Activated CD4-positive, alpha-beta T cell treated with anti-CD3 and anti-CD28 coated beads, Interleukin-2, amount 10 ng/mL, durations not matched to agents 7 days and 5 days (primary cell): Measurements from ENCODE around the gene TYW5. TPM values are rescaled to one million over a fixed set of nuclear protein-coding genes. Genes with fewer than 3 reads are reported as not detected.

ENCODE experiments used
- CTCF ChIA-PET: fragments of 350-600 bp; sonication (Branson Sonifier 250); formaldehyde crosslinking; loops from one replicate; lab custom pipeline; 2021; ENCODE audit warnings: antibody characterized with exemption; lab: Charles Lee
- POLR2A ChIA-PET: fragments of 350-600 bp; sonication (Branson Sonifier 250); formaldehyde crosslinking; loops from one replicate; lab custom pipeline; 2021; ENCODE audit warnings: antibody characterized with exemption; lab: Charles Lee
- DNase-seq: peaks from one replicate; pipeline ENCODE4 v3.0.0-alpha.2; 2020
- H3K27ac Mint-ChIP-seq: one replicate; pipeline ENCODE4 v1.8.0; 2021; ENCODE audit warnings: mild to moderate bottlenecking, moderate library complexity, mixed read lengths
- H3K27me3 Mint-ChIP-seq: one replicate; pipeline ENCODE4 v1.8.0; 2021; ENCODE audit warnings: mixed read lengths
- H3K36me3 Mint-ChIP-seq: one replicate; pipeline ENCODE4 v1.8.0; 2021; ENCODE audit warnings: low read depth, mixed read lengths
- H3K4me1 Mint-ChIP-seq: one replicate; pipeline ENCODE4 v1.8.0; 2021; ENCODE audit warnings: mixed read lengths
- H3K4me3 Mint-ChIP-seq: one replicate; pipeline ENCODE4 v1.8.0; 2021; ENCODE audit warnings: mild to moderate bottlenecking, moderate library complexity, mixed read lengths
- H3K9me3 Mint-ChIP-seq: one replicate; pipeline ENCODE4 v1.8.0; 2021; ENCODE audit warnings: mixed read lengths
- total RNA-seq, 2 experiments: library from RNA; stranded (reverse); gene quantifications; one replicate each; pipeline ENCODE4 v1.2.3, GENCODE V29; 2021

The TYW5 gene
- total RNA-seq, 2 experiments from 2014 or later, result 7.9 to 8.5 TPM

- Mint-ChIP-seq H3K4me1 (peaks cover 5% of the 10 kb centered on the region), H3K27ac (no peak overlapping the region), H3K36me3 (no peaks in the 10 kb centered on the region), H3K9me3 (no peaks in the 10 kb centered on the region), H3K27me3 (no peaks in the 10 kb centered on the region), H3K4me3 (no peak overlapping the region)
- ChIA-PET POLR2A (no interaction called here), CTCF (interaction anchor here (0.7 to 1.6 kb wide), 9 partner anchors 9 to 550 kb away, joined by 3 to 5 read pairs (median 4); partner anchors contain the start of gene KCTD18)
- peak; percentile 74 for DNase-seq
Measured at GRCh38 chr2:199985625-199986207, 30.4 kb upstream of the TYW5 start.

GRCh38 chr2:199984755-199985154, 29.5 kb upstream of the TYW5 start:
- Mint-ChIP-seq H3K36me3 (no peaks in the 10 kb centered on the region), H3K4me3 (no peak overlapping the region), H3K9me3 (no peaks in the 10 kb centered on the region), H3K4me1 (peaks cover 9% of the 10 kb centered on the region), H3K27me3 (no peaks in the 10 kb centered on the region), H3K27ac (no peak overlapping the region)
- POLR2A ChIA-PET, result no interaction called here
- no peak for DNase-seq
- CTCF ChIA-PET, result interaction anchor here (1.2 to 1.6 kb wide), 3 partner anchors 484 to 501 kb away, joined by 3 to 5 read pairs (median 4); no protein-coding TSS in a partner anchor

- H3K27me3 Mint-ChIP-seq, result no peaks in the 10 kb centered on the region
- peaks cover 11% of the 10 kb centered on the region for H3K4me1 Mint-ChIP-seq
- ChIA-PET CTCF (interaction anchor here (1.2 to 1.3 kb wide), 2 partner anchors 500 to 502 kb away, joined by 3 to 5 read pairs; no protein-coding TSS in a partner anchor), POLR2A (no interaction called here)
- no peak overlapping the region for H3K4me3 Mint-ChIP-seq
- no peaks in the 10 kb centered on the region for H3K9me3 Mint-ChIP-seq
- H3K36me3 Mint-ChIP-seq, result no peaks in the 10 kb centered on the region
- H3K27ac Mint-ChIP-seq, result no peak overlapping the region
- DNase-seq, result no peak
Measured at GRCh38 chr2:199984159-199984558, 28.9 kb upstream of the TYW5 start.

- H3K36me3 Mint-ChIP-seq, result no peaks in the 10 kb centered on the region
- no peaks in the 10 kb centered on the region for H3K9me3 Mint-ChIP-seq
- H3K27me3 Mint-ChIP-seq, result no peaks in the 10 kb centered on the region
- H3K27ac Mint-ChIP-seq, result no peak overlapping the region
- CTCF ChIA-PET, result no interaction called here
- DNase-seq, result no peak
- H3K4me1 Mint-ChIP-seq, result peaks cover 17% of the 10 kb centered on the region
- POLR2A ChIA-PET, result no interaction called here
- H3K4me3 Mint-ChIP-seq, result no peak overlapping the region
Measured at GRCh38 chr2:199983534-199983933, 28.2 kb upstream of the TYW5 start.

GRCh38 chr2:199982126-199982843, 27.0 kb upstream of the TYW5 start:
- DNase-seq, result no peak
- Mint-ChIP-seq H3K4me3 (no peak overlapping the region), H3K27ac (no peak overlapping the region), H3K36me3 (no peaks in the 10 kb centered on the region), H3K9me3 (no peaks in the 10 kb centered on the region), H3K27me3 (no peaks in the 10 kb centered on the region), H3K4me1 (peaks cover 27% of the 10 kb centered on the region)
- ChIA-PET POLR2A (no interaction called here), CTCF (interaction anchor here (0.6 to 1.4 kb wide), 2 partner anchors 497 to 704 kb away, joined by 3 to 4 read pairs; no protein-coding TSS in a partner anchor)

GRCh38 chr2:199979832-199980628, 24.7 kb upstream of the TYW5 start:
- no peak overlapping the region for H3K27ac Mint-ChIP-seq
- peak; percentile 86 for DNase-seq
- no peaks in the 10 kb centered on the region for H3K9me3 Mint-ChIP-seq
- H3K4me3 Mint-ChIP-seq, result no peak overlapping the region
- peaks cover 6% of the 10 kb centered on the region for H3K36me3 Mint-ChIP-seq
- peaks cover 22% of the 10 kb centered on the region for H3K4me1 Mint-ChIP-seq
- ChIA-PET CTCF (interaction anchor here (0.6 to 1.7 kb wide), 8 partner anchors 9 to 1447 kb away, joined by 3 to 10 read pairs (median 3); no protein-coding TSS in a partner anchor), POLR2A (no interaction called here)
- H3K27me3 Mint-ChIP-seq, result no peaks in the 10 kb centered on the region

- DNase-seq, result no peak
- CTCF ChIA-PET, result interaction anchor here (0.8 to 1.7 kb wide), 6 partner anchors 10 to 504 kb away, joined by 3 to 10 read pairs (median 3); no protein-coding TSS in a partner anchor
- no peak overlapping the region for H3K4me3 Mint-ChIP-seq
- no peaks in the 10 kb centered on the region for H3K27me3 Mint-ChIP-seq
- H3K27ac Mint-ChIP-seq, result no peak overlapping the region
- H3K9me3 Mint-ChIP-seq, result no peaks in the 10 kb centered on the region
- H3K36me3 Mint-ChIP-seq, result peaks cover 6% of the 10 kb centered on the region
- POLR2A ChIA-PET, result interaction anchor here (0.6 kb wide), 1 partner anchor 60 kb away, joined by 3 read pairs; no protein-coding TSS in a partner anchor
- H3K4me1 Mint-ChIP-seq, result peaks cover 22% of the 10 kb centered on the region
Measured at GRCh38 chr2:199979398-199979797, 24.1 kb upstream of the TYW5 start.

GRCh38 chr2:199977984-199978415, 22.7 kb upstream of the TYW5 start:
- POLR2A ChIA-PET, result no interaction called here
- Mint-ChIP-seq H3K4me1 (peaks cover 22% of the 10 kb centered on the region), H3K27me3 (no peaks in the 10 kb centered on the region), H3K27ac (peak overlapping the region; percentile 26), H3K4me3 (no peak overlapping the region), H3K36me3 (peaks cover 6% of the 10 kb centered on the region), H3K9me3 (no peaks in the 10 kb centered on the region)
- CTCF ChIA-PET, result interaction anchor here (1.0 kb wide), 1 partner anchor 9 kb away, joined by 3 read pairs; no protein-coding TSS in a partner anchor
- peak; percentile 12 for DNase-seq

- Mint-ChIP-seq H3K4me1 (peaks cover 22% of the 10 kb centered on the region), H3K27me3 (no peaks in the 10 kb centered on the region), H3K36me3 (peaks cover 6% of the 10 kb centered on the region), H3K9me3 (no peaks in the 10 kb centered on the region), H3K4me3 (no peak overlapping the region), H3K27ac (no peak overlapping the region)
- ChIA-PET CTCF (interaction anchor here (0.8 to 1.7 kb wide), 2 partner anchors 205 to 506 kb away, joined by 3 to 6 read pairs; no protein-coding TSS in a partner anchor), POLR2A (no interaction called here)
- no peak for DNase-seq
Measured at GRCh38 chr2:199975273-199975895, 20.1 kb upstream of the TYW5 start.

- Mint-ChIP-seq H3K4me1 (peaks cover 12% of the 10 kb centered on the region), H3K4me3 (no peak overlapping the region), H3K27me3 (no peaks in the 10 kb centered on the region), H3K36me3 (peaks cover 6% of the 10 kb centered on the region), H3K27ac (no peak overlapping the region), H3K9me3 (no peaks in the 10 kb centered on the region)
- DNase-seq, result no peak
- ChIA-PET POLR2A (no interaction called here), CTCF (interaction anchor here (0.8 to 1.5 kb wide), 9 partner anchors 10 to 507 kb away, joined by 3 to 4 read pairs (median 3); no protein-coding TSS in a partner anchor)
Measured at GRCh38 chr2:199973703-199974102, 18.4 kb upstream of the TYW5 start.

- Mint-ChIP-seq H3K4me3 (no peak overlapping the region), H3K4me1 (no peaks in the 10 kb centered on the region), H3K9me3 (no peaks in the 10 kb centered on the region), H3K27ac (no peak overlapping the region), H3K27me3 (no peaks in the 10 kb centered on the region), H3K36me3 (peaks cover 8% of the 10 kb centered on the region)
- DNase-seq, result no peak
- ChIA-PET POLR2A (no interaction called here), CTCF (interaction anchor here (0.8 kb wide), 1 partner anchor 14 kb away, joined by 3 read pairs; no protein-coding TSS in a partner anchor)
Measured at GRCh38 chr2:199972088-199972626, 16.9 kb upstream of the TYW5 start.

- H3K36me3 Mint-ChIP-seq, result peaks cover 16% of the 10 kb centered on the region
- no peak overlapping the region for H3K27ac Mint-ChIP-seq
- H3K4me1 Mint-ChIP-seq, result no peaks in the 10 kb centered on the region
- no peaks in the 10 kb centered on the region for H3K9me3 Mint-ChIP-seq
- no peak overlapping the region for H3K4me3 Mint-ChIP-seq
- CTCF ChIA-PET, result interaction anchor here (1.8 kb wide), 1 partner anchor 542 kb away, joined by 4 read pairs; the partner anchor contains the start of gene KCTD18
- no peak for DNase-seq
- no peaks in the 10 kb centered on the region for H3K27me3 Mint-ChIP-seq
- POLR2A ChIA-PET, result no interaction called here
Measured at GRCh38 chr2:199968126-199968525, 12.8 kb upstream of the TYW5 start.
